Large intestine (tissue), 3 donors: Measurements from ENCODE around the gene PLK3. TPM values are rescaled to one million over a fixed set of nuclear protein-coding genes. Genes with fewer than 3 reads are reported as not detected.
A peak's percentile ranks its signal among the peaks of the same experiment; 100 is the strongest.
"Not testable (repeated sequence)": the region's sequence is repeated elsewhere in the genome, so short reads cannot be mapped to it uniquely, and the experiment has no call there.

Experiments
- DNase-seq, 2 donors: peaks; one replicate each; pipeline versions ENCODE4 v3.0.0 to v3.0.0-alpha.2; 2013
- H3K27ac ChIP-seq: one replicate; pipeline ENCODE4 v1.5.1; 2013; ENCODE audit warnings: low read length
- H3K27me3 ChIP-seq: 2 replicates; pipeline ENCODE4 v1.6.1; 2013; ENCODE audit warnings: low read length; ENCODE audit not compliant: control insufficient read depth, insufficient read depth
- H3K36me3 ChIP-seq: 2 replicates; pipeline ENCODE4 v1.6.1; 2013; ENCODE audit warnings: low read length; ENCODE audit not compliant: control insufficient read depth, insufficient read depth
- H3K4me1 ChIP-seq: one replicate; pipeline ENCODE4 v1.6.1; 2013; ENCODE audit warnings: low read length; ENCODE audit not compliant: control insufficient read depth, insufficient read depth
- H3K4me3 ChIP-seq: one replicate; pipeline ENCODE4 v1.5.1; 2013; ENCODE audit warnings: low read length
- H3K9me3 ChIP-seq: one replicate; pipeline ENCODE4 v1.6.1; 2013; ENCODE audit warnings: mild to moderate bottlenecking, low read depth, low read length, moderate library complexity; ENCODE audit not compliant: control insufficient read depth
- WGBS: methylation state at CpG from one replicate; pipeline ENCODE4 v1.1.5; 2013; ENCODE audit warnings: low lambda C conversion rate; ENCODE audit not compliant: insufficient coverage; 5-methylcytosine and 5-hydroxymethylcytosine counted together
- polyA plus RNA-seq: library from polyadenylated mRNA; unstranded; fragments of 120-200 nt; gene quantifications from one replicate; pipeline ENCODE4 v1.2.1, GENCODE V29; 2013

Gene PLK3
- polyA plus RNA-seq, 1 donor = 16.4 TPM

DNA sequence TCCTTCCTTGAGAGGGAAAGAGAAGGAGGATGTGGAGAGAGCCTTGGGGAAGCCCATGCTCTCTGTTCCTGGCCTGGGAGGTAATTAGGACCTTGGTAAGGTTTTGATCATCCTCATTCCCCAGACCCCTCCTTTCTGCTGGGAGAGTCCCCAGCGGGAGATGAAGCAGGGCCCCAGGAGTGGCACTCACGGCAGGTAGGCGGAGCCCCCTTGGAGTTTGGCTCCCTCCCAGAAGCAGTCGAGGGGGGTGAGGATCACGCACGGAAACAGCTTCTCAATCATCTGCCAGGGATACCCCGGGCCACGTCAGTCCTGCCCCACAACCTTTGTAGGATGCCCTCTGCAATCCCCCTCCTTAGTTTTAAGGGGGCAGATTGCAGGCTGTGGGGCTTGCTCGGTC is 31.3 kb downstream of the PLK3 start:
- no peak overlapping the region for H3K4me3 ChIP-seq
- H3K27ac ChIP-seq = no peak overlapping the region
- H3K36me3 ChIP-seq = no peaks in the 10 kb centered on the region
- H3K4me1 ChIP-seq = peaks cover 29% of the 10 kb centered on the region
- no CpG with 5 or more reads among the region's 9 CpGs for WGBS
- no peaks in the 10 kb centered on the region for H3K27me3 ChIP-seq
- no peaks in the 10 kb centered on the region for H3K9me3 ChIP-seq
- peak in 1 of 2 donors; percentile 43 for DNase-seq

DNA sequence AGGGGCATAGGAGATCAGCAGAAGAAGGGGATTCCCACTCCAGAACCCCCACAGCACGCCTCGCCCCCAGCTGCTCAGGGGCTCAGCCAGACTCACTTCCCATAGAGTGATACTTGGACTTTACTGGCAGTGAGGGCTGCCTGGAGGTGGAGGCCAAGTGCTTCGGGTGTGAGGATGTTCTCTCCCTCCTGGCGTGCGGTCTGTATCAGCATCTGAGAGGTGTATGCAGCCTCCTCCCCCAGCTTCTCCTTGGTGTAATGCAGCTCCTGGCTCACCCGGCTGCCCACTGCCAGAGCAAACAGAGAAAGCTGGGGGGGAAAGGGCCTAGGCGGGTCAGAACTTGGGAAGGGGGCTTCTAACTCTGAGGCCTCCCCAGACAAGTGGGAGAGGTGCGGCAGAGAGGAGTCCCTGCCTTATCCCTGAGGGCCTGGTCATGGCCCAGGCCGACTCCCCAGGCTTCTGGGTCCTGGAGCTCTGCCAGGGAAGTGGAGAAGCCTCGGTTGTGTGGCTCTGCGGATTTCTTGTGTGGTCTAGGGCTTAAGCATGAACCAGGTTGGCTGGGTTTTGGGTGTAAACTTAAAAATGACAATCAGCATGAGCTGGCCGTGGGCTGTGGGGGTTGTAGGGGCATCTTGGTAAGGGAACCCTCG is 32.0 kb downstream of the PLK3 start:
- H3K4me1 ChIP-seq = peaks cover 22% of the 10 kb centered on the region
- no peaks in the 10 kb centered on the region for H3K36me3 ChIP-seq
- H3K27me3 ChIP-seq = no peaks in the 10 kb centered on the region
- no CpG with 5 or more reads among the region's 13 CpGs for WGBS
- H3K4me3 ChIP-seq = no peak overlapping the region
- no peak for DNase-seq
- no peaks in the 10 kb centered on the region for H3K9me3 ChIP-seq
- H3K27ac ChIP-seq = no peak overlapping the region

DNA sequence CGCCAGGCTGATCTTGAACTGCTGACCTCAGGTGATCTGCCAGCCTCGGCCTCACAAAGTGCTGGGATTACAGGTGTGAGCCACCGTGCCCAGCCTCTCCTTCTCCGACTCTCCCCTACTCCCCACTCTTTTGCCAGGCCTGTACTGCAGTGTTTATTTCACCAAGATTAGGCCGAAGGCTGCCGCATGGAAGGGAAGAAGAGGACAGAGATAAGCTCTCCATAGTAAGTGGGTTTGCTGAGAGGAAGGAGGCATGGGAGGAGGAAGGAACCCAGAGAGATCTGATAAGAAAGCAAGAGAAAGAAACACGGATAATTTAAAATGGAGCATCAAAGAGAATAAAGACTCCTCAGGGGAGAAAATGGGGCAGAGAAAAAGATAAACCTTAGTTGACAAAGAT is 34.2 kb downstream of the PLK3 start:
- Histone ChIP-seq H3K36me3 (no peaks in the 10 kb centered on the region), H3K9me3 (no peaks in the 10 kb centered on the region), H3K4me3 (no peak overlapping the region), H3K27me3 (no peaks in the 10 kb centered on the region), H3K4me1 (peaks cover 18% of the 10 kb centered on the region), H3K27ac (no peak overlapping the region)
- WGBS = 44% methylated on average over 1 of the region's 7 CpGs
- DNase-seq = no peak

DNA sequence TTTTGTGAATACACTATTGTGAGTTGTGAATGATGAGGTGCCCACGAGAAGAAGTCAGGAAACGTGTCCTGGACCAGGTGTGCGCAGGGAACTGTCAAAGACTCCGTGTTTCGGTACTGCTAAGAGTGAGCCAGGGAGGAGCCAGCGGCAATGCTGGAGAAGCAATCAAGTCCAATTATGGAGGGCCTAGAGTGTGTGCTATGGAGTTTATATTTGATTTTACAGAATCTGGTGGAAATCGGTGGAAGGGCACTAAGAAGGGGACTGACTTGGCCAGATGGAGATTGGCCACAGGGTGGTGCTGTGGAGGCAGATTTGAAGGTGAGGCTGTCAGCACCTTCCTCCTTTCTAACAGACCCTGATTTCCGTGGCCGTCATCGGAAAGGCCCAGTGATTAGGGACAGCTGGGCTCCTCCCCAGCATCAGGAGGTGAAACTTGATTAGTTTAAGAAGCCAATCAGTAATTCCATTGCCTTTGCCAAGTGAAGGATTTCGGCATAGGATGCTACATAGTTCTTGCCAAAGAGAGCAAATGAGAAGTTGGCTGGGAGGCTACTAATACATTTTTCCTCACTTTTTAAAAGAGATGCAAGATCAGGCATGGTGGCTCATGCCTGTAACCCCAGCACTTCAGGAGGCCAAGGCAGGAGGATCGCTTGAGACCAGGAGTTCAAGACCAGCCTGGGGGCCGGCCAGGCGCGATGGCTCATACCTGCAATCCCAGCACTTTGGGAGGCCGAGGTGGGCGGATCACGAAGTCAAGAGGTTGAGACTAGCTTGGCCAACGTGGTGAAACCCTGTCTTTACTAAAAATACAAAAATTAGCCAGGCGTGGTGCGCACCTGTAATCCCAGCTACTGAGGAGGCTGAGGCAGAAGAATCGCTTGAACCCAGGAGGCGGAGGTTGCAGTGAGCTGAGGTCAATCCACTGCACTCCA is 35.8 kb downstream of the PLK3 start:
- no peaks in the 10 kb centered on the region for H3K9me3 ChIP-seq
- DNase-seq = peak; percentile 73 to 76
- no peak overlapping the region for H3K4me3 ChIP-seq
- no peak overlapping the region for H3K27ac ChIP-seq
- H3K36me3 ChIP-seq = no peaks in the 10 kb centered on the region
- H3K4me1 ChIP-seq = peaks cover 12% of the 10 kb centered on the region
- no peaks in the 10 kb centered on the region for H3K27me3 ChIP-seq
- no CpG with 5 or more reads among the region's 23 CpGs for WGBS

DNA sequence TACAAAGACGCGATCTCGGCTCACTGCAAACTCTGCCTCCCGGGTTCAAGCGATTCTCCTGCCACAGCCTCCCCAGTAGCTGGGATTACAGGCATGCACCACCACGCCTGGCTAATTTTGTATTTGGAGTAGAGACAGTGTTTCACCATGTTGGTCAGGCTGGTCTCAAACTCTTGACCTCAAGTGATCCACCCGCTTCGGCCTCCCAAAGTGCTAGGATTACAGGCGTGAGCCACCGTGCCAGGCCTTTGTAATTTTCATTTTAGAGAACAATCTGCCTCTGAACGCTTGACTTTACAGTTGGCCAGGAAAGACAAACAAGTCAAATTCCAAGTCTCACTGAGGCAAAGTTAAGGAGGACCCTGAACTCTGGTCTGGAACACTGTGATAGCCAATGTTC is 38.1 kb downstream of the PLK3 start:
- not testable (repeated sequence) for H3K9me3 ChIP-seq, H3K36me3 ChIP-seq, H3K27me3 ChIP-seq, DNase-seq, H3K4me3 ChIP-seq, H3K27ac ChIP-seq, H3K4me1 ChIP-seq
- WGBS = no CpG with 5 or more reads among the region's 11 CpGs

DNA sequence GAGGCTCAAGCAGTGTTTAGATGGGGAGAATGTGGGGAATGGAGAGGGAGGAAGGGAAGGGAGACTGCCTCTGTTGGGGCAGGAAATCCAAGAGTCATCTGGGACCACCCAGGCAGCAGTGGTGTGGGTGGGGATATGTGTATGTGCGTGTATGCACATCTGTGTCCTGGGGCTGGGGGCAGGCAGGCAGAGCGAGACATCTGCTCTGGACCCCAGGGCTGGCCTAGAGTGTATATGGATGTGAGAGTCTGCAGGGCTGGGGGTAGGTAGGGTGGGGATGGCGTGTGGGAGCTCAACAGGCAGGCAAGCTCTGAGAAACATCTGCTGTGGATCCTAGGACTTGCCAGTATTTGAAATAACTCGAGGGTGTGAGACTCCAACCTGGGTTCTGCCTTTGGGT is 39.4 kb downstream of the PLK3 start:
- no peaks in the 10 kb centered on the region for H3K36me3 ChIP-seq
- no CpG with 5 or more reads among the region's 4 CpGs for WGBS
- no peak overlapping the region for H3K27ac ChIP-seq
- no peak overlapping the region for H3K4me3 ChIP-seq
- DNase-seq = peak in 1 of 2 donors; percentile 29
- peaks cover 3% of the 10 kb centered on the region for H3K9me3 ChIP-seq
- H3K4me1 ChIP-seq = peaks cover 6% of the 10 kb centered on the region
- no peaks in the 10 kb centered on the region for H3K27me3 ChIP-seq

DNA sequence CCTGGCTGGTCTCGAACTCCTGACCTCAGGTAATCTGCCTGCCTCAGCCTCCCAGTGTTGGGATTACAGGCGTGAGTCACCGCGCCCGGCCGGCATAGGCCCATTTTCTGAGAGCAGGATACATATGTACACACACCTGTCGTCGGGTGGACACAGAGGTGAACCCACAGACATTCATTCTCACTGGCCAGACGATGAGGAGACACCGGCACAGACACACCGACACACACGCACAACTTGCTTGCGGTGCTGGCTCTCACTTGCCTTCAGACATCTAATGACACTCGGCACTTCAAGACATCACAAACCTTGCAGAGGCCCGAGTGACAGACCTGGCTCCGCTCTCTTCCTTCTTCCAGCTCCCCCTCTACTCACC is 42.3 kb downstream of the PLK3 start:
- H3K27me3 ChIP-seq = no peaks in the 10 kb centered on the region
- peak overlapping the region; percentile 65 for H3K4me3 ChIP-seq
- peak in 1 of 2 donors; percentile 42 for DNase-seq
- peaks cover 2% of the 10 kb centered on the region for H3K4me1 ChIP-seq
- H3K36me3 ChIP-seq = no peaks in the 10 kb centered on the region
- peak overlapping the region; percentile 11 for H3K27ac ChIP-seq
- WGBS = no CpG with 5 or more reads among the region's 16 CpGs
- peaks cover 3% of the 10 kb centered on the region for H3K9me3 ChIP-seq

DNA sequence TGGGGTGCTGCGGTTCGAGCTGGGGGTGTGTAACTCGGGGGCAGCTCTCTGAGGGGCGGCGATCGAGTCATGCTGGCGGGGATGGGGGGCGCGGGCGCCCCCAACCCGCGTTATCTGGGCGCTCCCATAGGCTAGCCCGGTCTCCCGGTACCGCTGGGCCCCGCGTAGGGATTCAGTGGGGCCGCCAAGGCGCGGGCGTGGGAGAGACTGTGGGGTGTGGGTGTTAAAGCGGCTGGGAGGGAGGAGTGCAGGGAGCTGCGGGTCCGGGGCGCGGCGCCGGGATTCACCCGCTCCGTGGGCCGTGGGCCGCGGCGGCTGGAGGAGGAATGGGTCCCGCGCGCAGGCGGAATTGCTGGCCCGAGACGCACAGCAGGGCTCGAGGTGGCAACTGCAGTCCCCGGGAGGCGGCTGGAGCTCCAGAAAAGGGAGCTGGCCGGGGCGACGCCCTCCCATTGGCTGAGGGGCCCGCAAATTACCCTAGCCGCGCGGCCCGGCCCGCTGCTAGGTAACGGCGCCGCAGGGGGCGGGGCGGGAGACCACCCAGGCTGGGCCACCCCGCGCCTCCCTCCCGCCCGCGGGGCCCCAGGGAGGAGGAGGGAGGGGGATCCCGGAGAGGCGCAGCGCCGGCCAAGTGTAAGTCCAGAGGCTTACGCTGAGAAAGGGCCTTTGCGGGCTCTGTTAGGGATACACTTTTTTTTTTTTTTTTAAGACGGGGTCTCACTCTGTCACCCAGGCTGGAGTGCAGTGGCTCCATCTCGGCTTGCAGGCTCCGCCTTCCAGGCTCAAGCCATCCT is 42.9 kb downstream of the PLK3 start, which contains the start of gene PTCH2:
Gene PTCH2 (minus strand): TSS at position 392 of the 794 bp plus-strand sequence. CDS start 321 bp downstream, at position 71.
- peaks cover 2% of the 10 kb centered on the region for H3K4me1 ChIP-seq
- peaks cover 3% of the 10 kb centered on the region for H3K9me3 ChIP-seq
- peak; percentile 61 to 77 for DNase-seq
- H3K36me3 ChIP-seq = no peaks in the 10 kb centered on the region
- no CpG with 5 or more reads among the region's 72 CpGs for WGBS
- peak within 1 kb of the TSS; percentile 11 for H3K27ac ChIP-seq
- no peaks in the 10 kb centered on the region for H3K27me3 ChIP-seq
- peak within 1 kb of the TSS; percentile 65 for H3K4me3 ChIP-seq

DNA sequence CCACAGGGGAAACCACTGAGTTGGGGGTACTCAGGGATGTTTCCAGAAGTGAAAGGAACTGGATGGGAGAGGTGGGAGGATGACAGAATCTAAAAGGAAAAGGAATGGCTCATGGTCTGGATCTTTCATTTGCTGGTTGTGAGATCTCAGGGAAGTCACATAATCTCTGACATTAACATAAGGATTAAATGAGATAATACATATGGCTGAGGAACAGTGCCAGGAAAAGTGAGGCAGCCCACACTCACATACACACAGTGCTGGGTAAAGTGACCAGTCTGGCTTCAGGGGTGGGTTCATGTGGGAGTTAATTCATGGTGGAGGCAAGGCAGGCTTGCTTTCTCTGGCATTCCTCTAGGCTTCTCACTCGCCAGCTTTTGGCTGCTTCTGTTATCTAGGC is 46.8 kb downstream of the PLK3 start:
- Histone ChIP-seq H3K36me3 (peaks cover 7% of the 10 kb centered on the region), H3K4me3 (no peak overlapping the region), H3K27me3 (no peaks in the 10 kb centered on the region), H3K27ac (no peak overlapping the region), H3K4me1 (peaks cover 2% of the 10 kb centered on the region), H3K9me3 (peaks cover 3% of the 10 kb centered on the region)
- DNase-seq = no peak
- no CpG with 5 or more reads among the region's 1 CpG for WGBS

DNA sequence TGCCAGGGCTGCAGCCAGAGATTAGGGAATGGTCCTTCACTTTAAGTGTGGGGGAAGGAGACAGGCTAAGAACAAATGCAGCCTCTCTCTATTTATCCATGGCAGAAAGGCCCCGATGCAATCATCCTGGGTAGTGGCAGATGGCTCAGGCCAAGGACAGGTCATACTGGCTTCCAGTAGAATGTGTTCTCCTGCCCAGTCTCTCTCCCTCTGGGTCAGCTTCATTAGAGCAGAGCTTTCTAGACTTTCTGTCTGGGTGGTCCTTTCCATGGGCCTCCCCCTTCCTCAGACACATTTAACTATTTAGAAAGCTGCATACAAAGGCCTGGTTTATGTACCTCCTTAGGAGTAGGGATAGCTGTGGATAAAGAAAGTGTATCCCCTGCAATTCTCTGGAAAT is 47.7 kb downstream of the PLK3 start:
- peaks cover under 1% of the 10 kb centered on the region for H3K4me1 ChIP-seq
- H3K9me3 ChIP-seq = peaks cover under 1% of the 10 kb centered on the region
- H3K27ac ChIP-seq = no peak overlapping the region
- no peak overlapping the region for H3K4me3 ChIP-seq
- no peak for DNase-seq
- no CpG with 5 or more reads among the region's 1 CpG for whole genome bisulfite sequencing
- H3K27me3 ChIP-seq = no peaks in the 10 kb centered on the region
- peaks cover 7% of the 10 kb centered on the region for H3K36me3 ChIP-seq
